Measurements from ENCODE around the gene WDR18. TPM values are rescaled to one million over a fixed set of nuclear protein-coding genes. Genes with fewer than 3 reads are reported as not detected.

WDR18 gene
- total RNA-seq, 8 experiments from 2014 or later: 23.8 to 64.7 (median 36.2) TPM

- in situ Hi-C loops (cut with MboI; ENCODE audit: low pct_unique_long_range_greater_than_20kb in 2 of 9, low sequenced_read_pairs in 9 of 9, unreplicated experiment in 9 of 9): loop anchor here in 6 of 9 experiments (5.0 to 10.0 kb wide), 2 partner anchors 56 to 58 kb away; partner anchors contain the start of gene ARID3A (in 5 of the 6)
- Histone ChIP-seq H3K27ac (peak overlapping the region; percentile 48 to 80), H3K4me3 (peak overlapping the region in 1 of 5 donors; percentile 2), H3K4me1 (replicated peaks in 1 of 2) (peaks cover 21 to 27% of the 10 kb centered on the region in 2 donors)
- peak in 4 of 8 experiments; percentile 1 to 35 (median 22) for ATAC-seq (replicated peaks in 6 of 8)
- 20 to 40% (median 27%) methylated on average over 1 to 6 of the region's 32 CpGs; no CpG with 5 or more reads in 6 of the 10 experiments for WGBS, 10 experiments
Observed at GRCh38 chr19:980133-980998, 3.8 kb upstream of the WDR18 start.

- WGBS, 10 experiments: 0 to 90% (median 1%) methylated on average over 1 to 11 of the region's 46 CpGs; no CpG with 5 or more reads in 5 of the 10 experiments
- H3K4me1 ChIP-seq (replicated peaks in 1 of 2): peaks cover 21 to 27% of the 10 kb centered on the region in 2 donors
- peak; percentile 54 to 88 (median 66) for ATAC-seq (replicated peaks in 6 of 8)
- H3K4me3 ChIP-seq: peak overlapping the region in 4 of 5 donors; percentile 8 to 20 (median 17)
- in situ Hi-C loops (cut with MboI; ENCODE audit: low pct_unique_long_range_greater_than_20kb in 2 of 9, low sequenced_read_pairs in 9 of 9, unreplicated experiment in 9 of 9): loop anchor here in 6 of 9 experiments (5.0 to 10.0 kb wide), 2 partner anchors 58 to 60 kb away; partner anchors contain the start of gene ARID3A (in 5 of the 6)
- peak overlapping the region in 1 of 2 donors; percentile 3 for H3K27ac ChIP-seq
Observed at GRCh38 chr19:982567-983170, 1.5 kb upstream of the WDR18 start.

GRCh38 chr19:986083-986482 is 1.9 kb downstream of the WDR18 start:
- peaks cover 7 to 11% of the 10 kb centered on the region in 2 donors for H3K4me1 ChIP-seq (replicated peaks in 1 of 2)
- 90 to 100% (median 100%) methylated on average over 1 to 9 of the region's 14 CpGs; no CpG with 5 or more reads in 4 of the 10 experiments for WGBS, 10 experiments
- H3K27ac ChIP-seq: no peak overlapping the region
- ATAC-seq (replicated peaks in 6 of 8): no peak
- in situ Hi-C loops (cut with MboI; ENCODE audit: low pct_unique_long_range_greater_than_20kb in 2 of 9, low sequenced_read_pairs in 9 of 9, unreplicated experiment in 9 of 9): loop anchor here in 5 of 9 experiments (10.0 kb wide), 1 partner anchor 61 kb away; the partner anchor contains the start of gene ARID3A (in 5 of the 5)
- H3K4me3 ChIP-seq: no peak overlapping the region

GRCh38 chr19:988081-988480 is 3.9 kb downstream of the WDR18 start:
- H3K27ac ChIP-seq: no peak overlapping the region
- no peak overlapping the region for H3K4me3 ChIP-seq
- in situ Hi-C loops (cut with MboI; ENCODE audit: low pct_unique_long_range_greater_than_20kb in 2 of 9, low sequenced_read_pairs in 9 of 9, unreplicated experiment in 9 of 9): loop anchor here in 5 of 9 experiments (10.0 kb wide), 1 partner anchor 63 kb away; the partner anchor contains the start of gene ARID3A (in 5 of the 5)
- WGBS, 10 experiments: 33 to 95% (median 84%) methylated on average over 1 to 10 of the region's 14 CpGs; no CpG with 5 or more reads in 6 of the 10 experiments
- ATAC-seq (replicated peaks in 6 of 8): peak in 1 of 8 experiments; percentile 6
- peaks cover 4 to 10% of the 10 kb centered on the region in 2 donors for H3K4me1 ChIP-seq (replicated peaks in 1 of 2)

GRCh38 chr19:988510-988909 is 4.4 kb downstream of the WDR18 start:
- H3K4me1 ChIP-seq (replicated peaks in 1 of 2): peaks cover 4 to 9% of the 10 kb centered on the region in 2 donors

GRCh38 chr19:989381-990081 is 5.4 kb downstream of the WDR18 start:
- no peak for ATAC-seq (replicated peaks in 6 of 8)
- 89 to 100% (median 92%) methylated on average over 1 to 5 of the region's 25 CpGs; no CpG with 5 or more reads in 7 of the 10 experiments for WGBS, 10 experiments
- Histone ChIP-seq H3K4me3 (no peak overlapping the region), H3K4me1 (replicated peaks in 1 of 2) (peaks cover 0 to 4% of the 10 kb centered on the region in 2 donors), H3K27ac (no peak overlapping the region)
- in situ Hi-C loops (cut with MboI; ENCODE audit: low pct_unique_long_range_greater_than_20kb in 2 of 9, low sequenced_read_pairs in 9 of 9, unreplicated experiment in 9 of 9): loop anchor here in 5 of 9 experiments (10.0 kb wide), 1 partner anchor 65 kb away; the partner anchor contains the start of gene ARID3A (in 5 of the 5)

More at GRCh38 chr19:988510-988909, 4.4 kb downstream of the WDR18 start:
- Histone ChIP-seq H3K4me3 (no peak overlapping the region), H3K27ac (no peak overlapping the region)
- in situ Hi-C loops (cut with MboI; ENCODE audit: low pct_unique_long_range_greater_than_20kb in 2 of 9, low sequenced_read_pairs in 9 of 9, unreplicated experiment in 9 of 9): loop anchor here in 5 of 9 experiments (10.0 kb wide), 1 partner anchor 64 kb away; the partner anchor contains the start of gene ARID3A (in 5 of the 5)
- 87 to 100% (median 96%) methylated on average over 3 to 5 of the region's 15 CpGs; no CpG with 5 or more reads in 5 of the 10 experiments for WGBS, 10 experiments
- ATAC-seq (replicated peaks in 6 of 8): no peak

GRCh38 chr19:990119-990571 is 6.0 kb downstream of the WDR18 start:
- Histone ChIP-seq H3K4me1 (replicated peaks in 1 of 2) (peaks cover 0 to 4% of the 10 kb centered on the region in 2 donors), H3K4me3 (no peak overlapping the region), H3K27ac (no peak overlapping the region)
- 90 to 100% methylated on average over 1 to 7 of the region's 27 CpGs; no CpG with 5 or more reads in 8 of the 10 experiments for WGBS, 10 experiments
- in situ Hi-C loops (cut with MboI; ENCODE audit: low pct_unique_long_range_greater_than_20kb in 2 of 9, low sequenced_read_pairs in 9 of 9, unreplicated experiment in 9 of 9): no loop called here
- no peak for ATAC-seq (replicated peaks in 6 of 8)

- in situ Hi-C loops (cut with MboI; ENCODE audit: low pct_unique_long_range_greater_than_20kb in 2 of 9, low sequenced_read_pairs in 9 of 9, unreplicated experiment in 9 of 9): no loop called here
- H3K4me3 ChIP-seq: no peak overlapping the region
- peaks cover 2 to 6% of the 10 kb centered on the region in 2 donors for H3K4me1 ChIP-seq (replicated peaks in 1 of 2)
- H3K27ac ChIP-seq: no peak overlapping the region
- ATAC-seq (replicated peaks in 6 of 8): peak in 2 of 8 experiments; percentile 0 to 2
- WGBS, 10 experiments: no CpG with 5 or more reads among the region's 23 CpGs
Observed at GRCh38 chr19:990746-991145, 6.6 kb downstream of the WDR18 start.

- WGBS, 10 experiments: no CpG with 5 or more reads among the region's 47 CpGs
- Histone ChIP-seq H3K27ac (no peak overlapping the region), H3K4me3 (no peak overlapping the region), H3K4me1 (replicated peaks in 1 of 2) (peaks cover 8 to 12% of the 10 kb centered on the region in 2 donors)
- in situ Hi-C loops (cut with MboI; ENCODE audit: low pct_unique_long_range_greater_than_20kb in 2 of 9, low sequenced_read_pairs in 9 of 9, unreplicated experiment in 9 of 9): no loop called here
- ATAC-seq (replicated peaks in 6 of 8): peak; percentile 4 to 54 (median 36)
Observed at GRCh38 chr19:991174-991931, 7.2 kb downstream of the WDR18 start.

- H3K27ac ChIP-seq: no peak overlapping the region
- peaks cover 9 to 16% of the 10 kb centered on the region in 2 donors for H3K4me1 ChIP-seq (replicated peaks in 1 of 2)
- in situ Hi-C loops (cut with MboI; ENCODE audit: low pct_unique_long_range_greater_than_20kb in 2 of 9, low sequenced_read_pairs in 9 of 9, unreplicated experiment in 9 of 9): no loop called here
- no peak overlapping the region for H3K4me3 ChIP-seq
- peak in 3 of 8 experiments; percentile 1 to 9 (median 2) for ATAC-seq (replicated peaks in 6 of 8)
- 91 to 100% (median 95%) methylated on average over 1 to 10 of the region's 42 CpGs; no CpG with 5 or more reads in 7 of the 10 experiments for WGBS, 10 experiments
Observed at GRCh38 chr19:991932-992669, 8.0 kb downstream of the WDR18 start.

- peaks cover 9 to 16% of the 10 kb centered on the region in 2 donors for H3K4me1 ChIP-seq (replicated peaks in 1 of 2)
- in situ Hi-C loops (cut with MboI; ENCODE audit: low pct_unique_long_range_greater_than_20kb in 2 of 9, low sequenced_read_pairs in 9 of 9, unreplicated experiment in 9 of 9): no loop called here
- 100% methylated on average over 2 to 5 of the region's 13 CpGs; no CpG with 5 or more reads in 7 of the 10 experiments for WGBS, 10 experiments
- no peak for ATAC-seq (replicated peaks in 6 of 8)
- no peak overlapping the region for H3K4me3 ChIP-seq
- H3K27ac ChIP-seq: no peak overlapping the region
Observed at GRCh38 chr19:992670-993055, 8.5 kb downstream of the WDR18 start.
